IPS DF 6.9 (cell line): ENCODE data around the gene ADAMTS14.
"Not testable (repeated sequence)": the region's sequence is repeated elsewhere in the genome, so short reads cannot be mapped to it uniquely, and the experiment has no call there.

Experiments
- DNase-seq: peaks from one replicate; pipeline ENCODE4 v3.0.0-alpha.2; 2013; ENCODE audit warnings: low read depth, low spot score
- H3K27ac ChIP-seq: one replicate; pipeline ENCODE4 v1.5.1; 2013; ENCODE audit warnings: low read length, control low read depth
- H3K27me3 ChIP-seq: 2 replicates; pipeline ENCODE4 v1.6.1; 2013; ENCODE audit warnings: mild to moderate bottlenecking, low read length; ENCODE audit not compliant: control insufficient read depth, insufficient read depth
- H3K36me3 ChIP-seq: 2 replicates; pipeline ENCODE4 v1.6.1; 2013; ENCODE audit warnings: low read length; ENCODE audit not compliant: control insufficient read depth, insufficient read depth
- H3K4me1 ChIP-seq: 2 replicates; pipeline ENCODE4 v1.6.1; 2013; ENCODE audit warnings: low read length; ENCODE audit not compliant: control insufficient read depth, insufficient read depth
- H3K4me3 ChIP-seq: 2 replicates; pipeline ENCODE4 v1.5.1; 2013; ENCODE audit warnings: mild to moderate bottlenecking, low read length
- H3K9me3 ChIP-seq: 2 replicates; pipeline ENCODE4 v1.6.1; 2013; ENCODE audit warnings: low read length, inconsistent platforms; ENCODE audit not compliant: control insufficient read depth, insufficient read depth
- WGBS: extraction: QIAGEN DNeasy Blood & Tissue Kit; methylation state at CpG from one replicate; pipeline ENCODE4 v1.1.7; 2013; ENCODE audit warnings: mixed read lengths, missing lambda C conversion rate; ENCODE audit not compliant: insufficient read length, insufficient coverage; 5-methylcytosine and 5-hydroxymethylcytosine counted together

The ADAMTS14 gene

GRCh38 chr10:70658582-70659136 lies 13.6 kb upstream of the ADAMTS14 start:
- Histone ChIP-seq H3K4me3 (no peak overlapping the region), H3K27ac (no peak overlapping the region), H3K27me3 (no peaks in the 10 kb centered on the region), H3K36me3 (no peaks in the 10 kb centered on the region), H3K4me1 (no peaks in the 10 kb centered on the region), H3K9me3 (no peaks in the 10 kb centered on the region)
- no peak for DNase-seq
- whole genome bisulfite sequencing = no CpG with 5 or more reads among the region's 1 CpG

- Histone ChIP-seq H3K27ac (no peak overlapping the region), H3K9me3 (no peaks in the 10 kb centered on the region), H3K27me3 (no peaks in the 10 kb centered on the region), H3K4me3 (no peak overlapping the region), H3K36me3 (no peaks in the 10 kb centered on the region), H3K4me1 (no peaks in the 10 kb centered on the region)
- no peak for DNase-seq
- WGBS = no CpG with 5 or more reads among the region's 1 CpG
These were observed 13.0 kb upstream of the ADAMTS14 start for GRCh38 chr10:70659306-70659705.

GRCh38 chr10:70660722-70661121 lies 11.6 kb upstream of the ADAMTS14 start:
- DNase-seq = no peak
- H3K4me1 ChIP-seq = no peaks in the 10 kb centered on the region
- no peaks in the 10 kb centered on the region for H3K27me3 ChIP-seq
- H3K9me3 ChIP-seq = no peaks in the 10 kb centered on the region
- no peak overlapping the region for H3K27ac ChIP-seq
- H3K4me3 ChIP-seq = no peak overlapping the region
- no CpG with 5 or more reads among the region's 4 CpGs for WGBS
- no peaks in the 10 kb centered on the region for H3K36me3 ChIP-seq

GRCh38 chr10:70661623-70662361 lies 10.5 kb upstream of the ADAMTS14 start:
- DNase-seq = no peak
- H3K27ac ChIP-seq = no peak overlapping the region
- no peaks in the 10 kb centered on the region for H3K36me3 ChIP-seq
- no peaks in the 10 kb centered on the region for H3K4me1 ChIP-seq
- H3K4me3 ChIP-seq = no peak overlapping the region
- no peaks in the 10 kb centered on the region for H3K27me3 ChIP-seq
- no CpG with 5 or more reads among the region's 11 CpGs for WGBS
- no peaks in the 10 kb centered on the region for H3K9me3 ChIP-seq

- WGBS = 100% methylated on average over 1 of the region's 12 CpGs
- Histone ChIP-seq H3K36me3 (no peaks in the 10 kb centered on the region), H3K27ac (no peak overlapping the region), H3K4me1 (no peaks in the 10 kb centered on the region), H3K9me3 (no peaks in the 10 kb centered on the region), H3K27me3 (no peaks in the 10 kb centered on the region), H3K4me3 (no peak overlapping the region)
- DNase-seq = no peak
These were observed 9.7 kb upstream of the ADAMTS14 start for GRCh38 chr10:70662362-70663220.

GRCh38 chr10:70663458-70664409 lies 8.6 kb upstream of the ADAMTS14 start:
- not testable (repeated sequence) for H3K27me3 ChIP-seq, H3K4me1 ChIP-seq, H3K36me3 ChIP-seq, DNase-seq, H3K27ac ChIP-seq, H3K9me3 ChIP-seq, H3K4me3 ChIP-seq
- no CpG with 5 or more reads among the region's 10 CpGs for WGBS

GRCh38 chr10:70664702-70665195 lies 7.6 kb upstream of the ADAMTS14 start:
- no CpG with 5 or more reads among the region's 6 CpGs for WGBS
- DNase-seq = no peak
- Histone ChIP-seq H3K4me3 (no peak overlapping the region), H3K9me3 (no peaks in the 10 kb centered on the region), H3K27me3 (no peaks in the 10 kb centered on the region), H3K27ac (no peak overlapping the region), H3K36me3 (no peaks in the 10 kb centered on the region), H3K4me1 (no peaks in the 10 kb centered on the region)

- no peak overlapping the region for H3K27ac ChIP-seq
- WGBS = no CpG with 5 or more reads among the region's 7 CpGs
- DNase-seq = no peak
- H3K4me3 ChIP-seq = no peak overlapping the region
- no peaks in the 10 kb centered on the region for H3K36me3 ChIP-seq
- no peaks in the 10 kb centered on the region for H3K9me3 ChIP-seq
- H3K27me3 ChIP-seq = no peaks in the 10 kb centered on the region
- H3K4me1 ChIP-seq = no peaks in the 10 kb centered on the region
These were observed 5.1 kb upstream of the ADAMTS14 start for GRCh38 chr10:70666960-70667798.

GRCh38 chr10:70667818-70668217 lies 4.5 kb upstream of the ADAMTS14 start:
- H3K4me3 ChIP-seq, H3K9me3 ChIP-seq, H3K4me1 ChIP-seq, H3K36me3 ChIP-seq, H3K27me3 ChIP-seq, DNase-seq, H3K27ac ChIP-seq: not testable (repeated sequence)
- no CpG with 5 or more reads among the region's 6 CpGs for WGBS
